RPMI8226 (cell line): ENCODE data around the gene LMF1.
A peak's percentile ranks its signal among the peaks of the same experiment; 100 is the strongest.

ENCODE experiments used
- DNase-seq: peaks from one replicate; pipeline ENCODE4 v3.0.0-alpha.2; 2015

The LMF1 gene

GRCh38 chr16:877242-878071, 93.3 kb downstream of the LMF1 start:
- peak; percentile 55 for DNase-seq

GRCh38 chr16:876523-877241, 94.1 kb downstream of the LMF1 start:
- no peak for DNase-seq

- DNase-seq = no peak
Measured at GRCh38 chr16:876041-876335, 94.8 kb downstream of the LMF1 start.

- DNase-seq = no peak
Measured at GRCh38 chr16:875182-876040, 95.4 kb downstream of the LMF1 start.

GRCh38 chr16:874366-875181, 96.2 kb downstream of the LMF1 start:
- no peak for DNase-seq

GRCh38 chr16:873889-874288, 96.9 kb downstream of the LMF1 start:
- no peak for DNase-seq

GRCh38 chr16:873243-873661, 97.5 kb downstream of the LMF1 start:
- no peak for DNase-seq

GRCh38 chr16:872436-873242, 98.1 kb downstream of the LMF1 start:
- no peak for DNase-seq

- DNase-seq = no peak
Measured at GRCh38 chr16:871562-872345, 99.0 kb downstream of the LMF1 start.

GRCh38 chr16:870856-871561, 99.8 kb downstream of the LMF1 start:
- peak; percentile 87 for DNase-seq

- DNase-seq = no peak
Measured at GRCh38 chr16:869823-870641, 100.8 kb downstream of the LMF1 start.

- DNase-seq = no peak
Measured at GRCh38 chr16:868846-869822, 101.7 kb downstream of the LMF1 start.

GRCh38 chr16:868386-868755, 102.4 kb downstream of the LMF1 start:
- DNase-seq = no peak

GRCh38 chr16:867421-868385, 103.1 kb downstream of the LMF1 start:
- no peak for DNase-seq

GRCh38 chr16:866252-866896, 104.4 kb downstream of the LMF1 start:
- DNase-seq = no peak

GRCh38 chr16:865026-865425, 105.8 kb downstream of the LMF1 start:
- DNase-seq = no peak
